ENCODE data around the gene PSMF1.
"Not testable (repeated sequence)": the region's sequence is repeated elsewhere in the genome, so short reads cannot be mapped to it uniquely, and the experiment has no call there.

PSMF1 gene

GRCh38 chr20:1197801-1198200 is 79.4 kb downstream of the PSMF1 start:
- no peak for DNase-seq

DNA sequence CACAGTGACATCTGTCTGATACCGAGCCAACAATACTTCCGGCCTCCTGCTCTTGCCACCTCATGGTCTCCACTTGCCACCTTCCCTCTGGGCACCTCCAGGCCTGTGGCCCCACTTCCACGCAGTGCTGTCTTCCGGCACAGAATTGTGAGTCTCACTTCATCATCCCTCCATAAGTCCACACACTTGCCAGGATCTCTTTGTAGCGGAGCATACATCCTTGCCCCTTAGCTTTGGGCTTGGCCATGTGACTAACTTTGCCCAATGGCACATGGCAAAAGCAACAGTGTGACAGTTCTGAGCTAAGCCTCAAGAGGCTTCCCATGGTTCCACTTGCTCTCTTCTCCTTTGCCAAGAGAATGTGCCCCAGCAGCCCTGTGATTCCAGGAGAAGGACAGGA is 80.3 kb downstream of the PSMF1 start:
- no peak for DNase-seq

- no peak for DNase-seq
Measured at GRCh38 chr20:1199212-1199873, 80.9 kb downstream of the PSMF1 start.

DNA sequence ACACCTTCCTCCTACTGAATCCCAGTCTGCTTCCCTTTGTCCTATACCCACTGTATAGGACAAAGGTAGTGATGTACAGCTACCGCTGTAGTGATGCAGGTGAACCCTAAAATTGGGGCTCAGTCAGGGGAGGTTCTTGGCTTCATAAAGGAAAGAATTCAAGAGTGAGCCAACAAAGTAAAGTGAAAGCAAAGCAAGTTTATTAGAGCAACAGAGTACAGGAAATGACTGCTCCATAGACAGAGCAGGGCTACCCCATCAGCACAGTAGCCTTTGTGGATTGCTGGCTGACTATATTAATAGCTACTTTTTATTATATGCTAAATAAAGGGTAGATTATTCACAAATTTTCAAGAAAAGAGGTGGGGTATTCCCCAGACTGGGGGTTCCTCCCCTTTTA is 81.6 kb downstream of the PSMF1 start:
- no peak for DNase-seq

GRCh38 chr20:1202762-1203504 is 84.5 kb downstream of the PSMF1 start, which contains the start of gene C20orf202:
Gene C20orf202 (plus strand): TSS chr20:1203454. CDS start chr20:1203586, 132 bp downstream.
- no peak for DNase-seq

GRCh38 chr20:1203630-1204029 is 85.2 kb downstream of the PSMF1 start:
- no peak for DNase-seq

DNA sequence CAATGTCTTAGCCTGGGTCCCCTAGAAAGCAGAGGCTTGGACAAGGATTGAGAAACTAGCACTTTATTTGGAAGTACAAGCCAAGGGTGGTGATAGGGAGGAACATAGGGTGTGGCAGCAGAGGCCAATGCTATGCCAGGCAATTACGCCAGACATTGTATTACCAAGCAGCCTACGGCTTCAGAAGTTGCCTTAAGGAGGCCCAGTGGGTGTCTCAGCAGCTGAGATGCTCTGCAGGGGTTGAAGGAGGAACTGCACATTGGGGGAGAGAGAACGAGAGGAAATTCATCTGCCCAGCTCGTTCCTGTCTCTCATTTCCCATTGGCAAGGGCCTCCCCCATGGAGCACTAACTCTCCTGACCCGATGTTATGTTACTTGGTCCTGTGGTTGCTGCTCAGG is 85.7 kb downstream of the PSMF1 start:
- DNase-seq: no peak

DNA sequence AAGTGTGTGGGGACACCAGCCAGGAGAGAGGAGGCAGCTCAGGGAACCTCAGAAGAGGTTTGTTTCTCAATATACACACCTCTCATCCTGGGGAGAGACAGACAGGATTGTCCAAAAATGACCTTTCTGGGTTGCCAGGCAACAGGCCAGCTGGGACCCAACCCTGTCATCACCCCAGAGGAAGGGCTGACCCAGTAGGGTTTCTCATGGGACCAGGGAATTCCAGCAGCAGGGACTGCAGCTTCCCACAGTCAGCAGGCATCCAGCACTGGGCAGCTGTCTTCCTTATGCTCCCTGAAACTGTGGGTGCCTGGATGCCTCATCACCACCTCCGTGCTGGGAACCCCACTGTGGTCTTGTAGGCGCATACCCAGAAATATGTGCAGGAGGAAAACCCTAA is 86.2 kb downstream of the PSMF1 start:
- no peak for DNase-seq

- no peak for DNase-seq
Measured at GRCh38 chr20:1205802-1206201, 87.4 kb downstream of the PSMF1 start.

DNA sequence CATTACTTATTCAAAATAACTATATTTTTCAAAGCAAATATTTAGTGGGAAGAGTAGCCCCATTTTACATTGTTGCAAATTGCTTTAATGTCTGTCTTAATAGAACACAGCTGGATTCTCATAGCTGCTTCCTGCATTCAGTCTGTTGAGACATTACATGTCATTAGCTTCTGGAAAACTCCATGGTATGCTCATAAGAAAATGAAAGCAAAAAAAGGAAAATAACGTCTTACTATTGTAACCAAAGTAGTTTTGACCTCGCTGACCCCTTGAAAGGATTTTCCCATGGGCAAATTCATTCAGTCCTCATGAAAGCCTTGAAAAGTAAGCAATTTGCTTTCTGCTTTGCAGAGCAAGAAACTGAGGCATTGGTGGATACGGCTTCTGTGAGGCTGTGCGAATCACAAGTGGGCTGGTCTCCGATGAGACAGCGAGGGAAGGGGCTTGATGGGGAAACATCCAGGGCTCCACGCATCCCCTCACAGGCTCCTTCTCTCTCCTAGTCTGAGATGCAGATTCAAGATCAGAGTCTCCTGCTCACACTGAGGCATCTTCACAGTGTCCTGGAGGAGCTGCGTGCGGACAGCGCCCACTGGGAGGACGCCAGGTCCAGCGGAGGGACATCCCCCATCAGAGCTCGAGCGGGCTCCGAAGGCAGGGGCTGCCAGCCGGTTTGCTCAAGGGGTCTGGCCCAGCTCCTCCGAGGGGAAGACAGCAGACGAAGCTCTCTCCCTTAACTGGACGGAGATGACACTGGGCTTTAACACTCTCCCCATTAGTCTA is 88.2 kb downstream of the PSMF1 start:
- DNase-seq: no peak

- no peak for DNase-seq
Measured at GRCh38 chr20:1207293-1207878, 89.0 kb downstream of the PSMF1 start.

GRCh38 chr20:1209447-1210387 is 91.3 kb downstream of the PSMF1 start:
- no peak for DNase-seq

DNA sequence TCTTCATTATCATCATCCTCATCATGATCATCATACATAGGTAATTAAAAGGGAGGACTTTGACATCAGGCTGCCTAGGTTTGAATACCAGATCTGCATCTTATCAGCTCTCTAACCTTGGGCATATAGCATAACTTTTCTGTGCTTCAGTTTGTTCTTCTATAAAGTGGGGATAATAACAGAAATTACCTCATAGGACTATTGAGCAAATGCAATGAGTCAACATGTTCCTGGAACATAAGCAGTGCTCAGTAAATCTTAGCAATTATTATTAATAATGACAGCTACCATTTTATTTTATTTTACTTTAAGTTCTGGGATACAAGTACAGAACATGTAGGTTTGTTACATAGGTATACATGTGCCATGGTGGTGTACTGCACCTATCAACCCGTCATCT is 92.1 kb downstream of the PSMF1 start:
- DNase-seq: no peak

- no peak for DNase-seq
Measured at GRCh38 chr20:1212023-1212422, 93.6 kb downstream of the PSMF1 start.

DNA sequence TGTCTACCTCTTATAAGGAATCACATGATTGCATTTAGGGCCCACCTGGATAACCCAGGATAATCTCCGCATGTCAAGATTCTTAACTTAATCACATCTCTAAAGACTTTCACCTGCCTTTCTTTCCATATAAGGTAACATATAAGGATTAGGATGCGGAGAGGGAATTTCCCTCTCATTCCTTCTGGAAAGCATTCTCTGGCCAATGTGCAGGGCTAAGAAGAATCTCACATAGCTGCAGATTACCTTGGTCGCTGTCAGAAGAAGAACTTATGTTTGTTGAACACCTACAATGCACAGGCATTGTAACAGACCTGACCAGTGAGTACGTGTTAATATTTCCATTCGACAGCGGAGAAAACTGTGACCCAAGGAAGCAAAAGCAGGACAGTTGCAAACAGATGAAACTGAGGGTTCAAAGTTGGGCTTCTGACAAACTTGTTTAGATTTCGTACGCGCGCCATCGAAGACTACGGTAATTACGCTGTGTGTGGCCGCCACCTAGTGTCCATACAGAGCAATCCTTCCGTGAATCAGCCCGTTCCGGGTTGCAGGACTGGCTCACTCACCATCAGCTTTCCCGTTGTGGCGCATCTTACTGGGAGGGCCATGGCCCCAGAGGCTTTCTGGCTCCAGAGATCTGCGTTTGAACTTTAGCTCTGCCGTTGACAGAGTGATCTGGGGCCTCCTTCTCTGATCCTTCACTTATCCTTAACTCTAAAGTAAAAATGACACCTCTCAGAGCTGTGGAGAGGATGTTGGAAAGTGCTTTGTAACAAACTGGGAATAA is 94.4 kb downstream of the PSMF1 start:
- DNase-seq: peak; percentile 67 to 70

GRCh38 chr20:1214838-1215261 is 96.4 kb downstream of the PSMF1 start:
- DNase-seq: no peak

DNA sequence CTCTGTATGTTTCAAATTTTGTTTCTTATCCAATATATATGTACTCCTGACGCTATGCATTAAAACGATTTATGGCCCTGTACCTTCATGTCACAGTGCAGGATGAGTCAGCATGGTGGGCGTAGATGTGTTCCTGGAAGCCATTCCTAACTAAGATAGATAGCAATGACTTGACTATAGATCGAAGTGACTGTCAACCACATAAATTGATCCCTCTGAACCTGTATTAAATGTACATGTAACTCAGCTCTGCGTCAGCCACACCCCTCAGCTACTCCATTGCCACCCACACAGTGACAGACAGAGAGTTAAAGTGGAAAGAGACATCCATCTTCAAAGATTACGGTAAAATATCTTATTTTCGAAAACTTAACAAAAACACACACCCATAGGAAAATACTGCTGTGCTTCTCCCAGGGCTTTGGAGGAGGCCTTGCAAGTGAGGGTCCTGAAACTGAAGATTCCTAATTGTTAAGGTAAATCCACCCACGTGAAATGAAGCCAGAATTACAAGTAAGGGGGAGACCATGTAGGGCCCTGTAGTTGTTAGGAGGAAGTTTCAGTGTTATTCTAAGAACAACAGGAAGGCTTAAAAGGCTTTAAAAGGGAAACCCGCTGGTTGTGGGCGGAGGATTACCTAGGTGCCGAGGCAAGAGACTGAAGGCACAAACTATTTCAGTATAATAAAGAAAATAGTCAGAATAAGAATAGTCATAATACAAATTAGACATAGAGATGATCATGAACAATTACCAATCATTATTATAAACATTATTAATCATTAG is 97.2 kb downstream of the PSMF1 start:
- DNase-seq: peak in 1 of 2 donors; percentile 35

- DNase-seq: not testable (repeated sequence)
Measured at GRCh38 chr20:1216527-1217427, 98.4 kb downstream of the PSMF1 start.

Measured in CD4-positive, alpha-beta T cell treated with Interleukin-4 for 1 hour (primary cell).